AG08395 (cell line): Measurements from ENCODE around the gene BRWD1.
"Not testable (repeated sequence)": the region's sequence is repeated elsewhere in the genome, so short reads cannot be mapped to it uniquely, and the experiment has no call there.

Source experiments
- DNase-seq: peaks from one replicate; pipeline ENCODE4 v3.0.0; 2012; ENCODE audit warnings: mixed read lengths, low spot score

BRWD1 gene

DNA sequence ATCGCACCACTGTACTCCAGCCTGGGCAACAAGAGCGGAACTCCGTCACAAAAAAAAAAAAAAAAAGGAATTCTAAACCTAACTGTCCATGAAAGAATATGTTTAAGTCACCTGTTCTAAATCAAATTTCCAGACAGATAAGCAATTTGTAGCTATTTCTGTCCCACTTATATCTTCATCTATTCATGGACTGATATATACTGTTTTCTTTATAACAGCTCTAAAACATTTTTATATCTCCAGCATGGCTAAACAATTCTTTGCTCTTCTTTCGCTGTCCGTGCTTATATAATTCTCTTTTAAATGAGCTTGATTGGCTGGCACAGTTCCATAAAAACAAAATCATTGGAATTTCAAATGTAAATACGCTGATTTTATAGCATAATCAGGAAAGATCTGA, 30.5 kb downstream of the BRWD1 start:
- DNase-seq: no peak

DNA sequence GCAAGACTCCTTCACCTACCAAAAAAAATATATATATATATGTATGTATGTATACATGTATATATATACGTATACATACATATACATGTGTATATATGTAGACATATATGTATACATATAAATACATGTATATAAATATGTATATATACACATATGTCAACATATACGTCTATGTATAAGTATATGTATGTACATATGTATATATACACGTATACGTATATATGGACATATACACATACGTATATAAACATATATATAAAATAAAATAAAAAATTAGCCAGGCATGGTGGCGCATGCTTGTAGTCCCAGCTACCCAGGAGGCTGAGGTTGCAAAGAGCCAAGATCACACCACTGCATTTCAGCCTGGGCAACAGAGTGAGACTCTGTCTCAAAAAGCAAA, 31.6 kb downstream of the BRWD1 start:
- no peak for DNase-seq

DNA sequence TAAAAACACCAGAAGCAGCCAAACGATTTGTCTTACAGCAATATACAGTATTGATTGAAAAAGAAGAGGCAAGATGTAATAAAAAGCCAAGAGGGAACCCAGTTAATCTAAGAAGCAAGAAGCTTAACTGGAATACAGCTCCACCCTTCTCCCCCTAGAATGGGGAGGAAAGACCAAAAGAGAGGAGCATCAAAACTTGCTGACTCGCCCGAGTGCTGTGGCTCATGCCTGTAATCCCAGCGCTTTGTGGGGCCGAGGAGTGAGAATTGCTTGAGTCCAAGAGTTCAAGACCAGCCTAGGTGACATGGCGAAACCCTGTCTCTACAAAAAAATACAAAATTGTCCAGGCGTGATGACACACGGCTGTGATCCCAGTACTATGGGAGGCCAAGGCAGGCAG, 32.2 kb downstream of the BRWD1 start:
- no peak for DNase-seq

DNA sequence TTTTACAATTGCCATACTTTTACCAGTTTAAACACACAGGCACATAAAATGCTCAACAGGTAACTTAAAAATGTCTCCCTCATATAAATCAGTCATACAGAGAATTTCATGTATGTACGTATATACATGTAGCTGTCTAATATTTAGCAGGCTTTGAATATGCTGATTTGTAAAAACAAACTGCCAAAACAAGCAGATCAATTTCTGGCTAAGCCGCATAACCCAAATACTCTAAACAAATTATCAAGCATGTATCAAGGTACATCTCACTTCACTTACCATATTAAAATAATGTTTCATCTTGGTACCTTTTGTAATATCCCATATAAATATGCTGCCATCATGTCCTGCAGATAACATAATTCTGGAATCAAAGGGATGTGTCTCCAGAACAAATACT, 43.8 kb downstream of the BRWD1 start:
- DNase-seq: no peak

DNA sequence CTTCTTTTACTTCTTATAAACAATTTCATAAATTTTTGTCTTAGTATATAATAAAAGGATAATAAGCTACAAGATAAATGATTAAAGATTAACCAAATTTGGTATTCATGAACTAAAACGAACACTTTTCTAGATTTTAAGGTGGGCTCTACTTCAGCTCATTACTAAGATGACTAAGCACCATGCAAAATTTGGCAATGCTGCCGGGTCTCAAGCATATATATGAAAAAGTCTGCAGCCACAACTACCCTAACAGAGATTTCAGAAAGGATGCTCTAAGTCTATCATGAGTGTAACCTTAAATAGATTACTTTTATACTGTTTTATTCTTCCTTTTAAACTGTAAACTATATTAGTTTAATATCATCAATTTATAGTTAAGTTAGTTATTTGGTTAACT, 47.8 kb downstream of the BRWD1 start:
- no peak for DNase-seq

DNA sequence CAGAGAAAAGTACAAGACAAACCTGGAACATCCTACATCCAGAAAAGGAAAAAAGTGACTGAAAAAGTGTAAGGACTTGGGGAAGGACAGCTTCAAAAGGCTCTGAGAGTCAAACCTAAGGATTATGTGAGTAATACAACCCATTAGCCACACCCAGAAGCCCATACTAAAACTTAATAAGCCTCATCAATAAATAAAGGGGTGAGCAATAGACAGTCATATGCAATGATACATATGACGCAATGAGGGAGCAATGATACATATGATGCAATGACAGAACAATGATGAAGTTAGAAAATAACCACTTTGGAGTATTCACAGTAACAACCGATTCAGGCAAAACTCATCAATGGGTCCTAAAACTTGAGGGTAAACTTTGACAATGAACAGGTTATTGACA, 50.1 kb downstream of the BRWD1 start:
- DNase-seq: peak; percentile 14

DNA sequence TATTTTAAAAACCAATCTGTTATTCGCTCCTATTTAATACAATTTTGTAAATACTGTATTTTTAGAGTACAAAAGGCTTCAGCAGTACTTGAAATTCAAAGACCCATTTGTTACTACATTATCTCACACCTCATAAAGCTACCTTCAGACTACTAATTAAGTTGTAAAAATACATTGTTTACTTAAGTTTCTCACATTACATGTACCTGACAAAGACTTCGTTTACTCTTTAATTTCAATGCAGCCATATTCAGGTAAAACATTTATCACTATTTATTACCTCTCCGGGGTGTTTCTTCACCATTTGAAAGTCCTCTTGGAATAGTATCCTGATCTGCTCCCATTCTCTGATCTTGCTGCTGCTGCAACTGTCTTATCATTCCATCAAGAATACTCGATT, 55.2 kb downstream of the BRWD1 start:
- DNase-seq: no peak

DNA sequence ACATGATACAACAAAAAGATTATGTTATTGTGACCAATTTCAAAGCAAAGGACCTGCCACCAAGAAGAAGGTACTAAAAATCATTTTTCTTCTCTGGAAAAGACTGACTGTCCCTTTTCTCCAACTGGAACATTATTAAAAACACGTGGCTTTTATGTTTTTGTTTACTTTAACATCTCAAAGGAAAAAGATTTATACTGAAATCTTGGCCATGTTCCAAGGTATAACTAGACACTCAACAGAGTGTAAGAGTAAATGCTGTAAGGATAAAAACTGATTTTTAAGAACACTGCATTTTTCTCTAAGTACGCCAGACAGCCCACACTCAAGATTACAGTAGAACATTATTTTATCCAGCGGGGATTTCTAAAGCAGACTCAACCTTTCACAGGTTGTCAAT, 62.1 kb downstream of the BRWD1 start:
- DNase-seq: no peak

DNA sequence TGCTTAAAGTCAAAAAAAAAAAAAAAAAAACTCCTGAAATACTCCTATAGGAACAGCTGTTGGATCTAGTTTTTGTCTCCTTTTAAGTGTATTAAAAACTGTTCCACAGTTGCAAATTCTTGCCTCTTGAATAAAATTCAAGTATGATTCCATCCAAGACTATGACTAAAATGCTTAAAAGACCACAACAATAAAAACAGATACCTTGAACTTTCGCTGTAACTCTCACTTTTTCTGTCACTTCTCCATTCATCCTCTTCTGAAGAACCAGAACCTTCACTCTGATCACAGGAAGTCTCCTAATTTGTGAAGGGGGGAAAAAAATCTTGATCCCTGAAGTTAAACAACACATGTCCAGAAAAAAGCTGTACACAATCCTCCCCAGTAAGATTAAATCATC, 75.2 kb downstream of the BRWD1 start:
- no peak for DNase-seq

DNA sequence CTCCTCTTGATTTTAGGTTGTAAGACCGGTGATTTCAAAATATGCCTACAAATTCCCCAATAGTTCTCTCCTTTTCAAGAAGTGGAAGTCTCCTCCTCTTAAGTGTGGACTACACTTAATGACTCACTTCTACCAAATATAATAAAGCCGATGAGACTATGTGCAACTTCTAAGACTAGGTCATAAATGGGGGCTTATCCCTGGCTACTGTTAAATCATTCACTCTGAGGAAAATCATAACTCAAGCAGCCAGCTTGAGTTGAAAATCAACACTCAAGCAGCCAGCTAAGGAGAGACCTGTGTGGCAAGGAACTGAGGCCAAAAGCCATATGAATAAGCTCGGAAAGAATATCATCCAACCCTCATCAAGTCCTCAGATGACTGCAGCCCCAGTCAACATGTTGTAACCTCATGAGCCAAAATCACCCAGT, 80.6 kb downstream of the BRWD1 start:
- no peak for DNase-seq

DNA sequence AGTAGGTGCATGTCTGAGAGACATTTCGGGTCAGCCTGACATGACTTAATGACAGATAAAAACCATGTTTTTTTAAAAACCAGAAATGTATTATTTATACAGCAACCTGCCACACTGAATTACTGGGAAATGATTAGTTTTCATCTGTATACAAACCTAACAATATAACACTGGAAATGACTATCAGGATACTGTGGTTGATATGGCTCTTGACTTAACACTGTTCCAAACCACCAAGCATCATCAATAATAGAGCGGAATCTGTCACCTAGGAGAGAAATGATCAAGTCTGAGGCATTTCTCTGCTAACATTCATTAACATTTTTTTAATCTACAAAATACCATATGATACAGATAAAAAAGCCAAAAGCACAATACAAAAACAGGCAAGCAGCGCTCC, 88.5 kb downstream of the BRWD1 start:
- DNase-seq: no peak

DNA sequence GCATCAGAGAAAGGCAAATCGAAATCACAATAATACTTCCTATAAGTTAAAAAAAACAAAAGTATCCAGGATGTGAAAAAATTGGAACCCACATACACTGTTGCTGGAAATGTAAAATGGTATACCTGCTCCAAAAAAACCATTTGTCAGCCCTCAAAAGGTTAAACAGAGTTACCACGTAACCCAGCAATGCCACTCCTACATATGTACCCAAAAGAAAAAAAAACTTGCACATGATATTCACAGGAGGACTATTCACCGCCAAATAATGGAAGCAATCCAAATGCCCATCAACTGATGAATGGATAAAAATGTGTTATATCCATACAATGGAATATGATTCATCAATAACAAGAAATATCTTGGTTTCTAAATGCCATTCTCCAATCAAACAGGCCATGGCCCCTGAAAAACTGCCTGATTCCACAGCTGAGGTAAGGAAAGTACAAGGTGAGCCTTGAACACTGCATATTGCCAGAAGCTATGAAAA, 91.4 kb downstream of the BRWD1 start:
- no peak for DNase-seq

DNA sequence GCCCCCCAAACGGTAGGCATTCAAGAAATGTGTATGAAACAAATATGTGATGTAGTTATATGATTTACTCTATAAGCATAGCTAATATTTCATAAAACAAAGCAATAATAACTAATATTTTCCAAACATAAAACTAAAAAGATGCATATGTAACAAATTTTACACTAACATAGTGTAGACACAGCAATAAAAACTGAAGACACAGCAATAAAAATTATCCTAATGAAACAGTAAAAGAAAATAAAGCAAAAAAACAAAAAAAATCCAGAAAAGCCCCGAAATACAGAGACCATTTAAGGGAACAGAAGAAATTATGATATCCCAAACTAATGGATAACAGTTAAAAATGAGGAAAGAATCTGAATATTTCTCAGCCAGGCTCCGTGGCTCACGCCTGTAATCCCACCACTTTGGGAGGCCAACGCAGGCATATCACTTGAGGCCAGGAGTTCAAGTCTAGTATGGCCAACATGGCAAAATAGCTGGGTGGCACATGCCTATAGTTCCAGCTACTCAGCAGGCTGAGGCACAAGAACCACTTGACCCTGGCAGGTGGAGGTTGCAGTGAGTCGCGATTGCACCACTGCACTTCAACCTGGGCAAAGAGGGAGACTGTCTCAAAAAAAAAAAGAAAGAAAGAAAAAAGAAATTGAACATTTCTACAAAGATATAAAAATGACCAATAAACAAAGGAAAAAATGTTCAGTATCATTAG, 92.0 kb downstream of the BRWD1 start:
- no peak for DNase-seq

DNA sequence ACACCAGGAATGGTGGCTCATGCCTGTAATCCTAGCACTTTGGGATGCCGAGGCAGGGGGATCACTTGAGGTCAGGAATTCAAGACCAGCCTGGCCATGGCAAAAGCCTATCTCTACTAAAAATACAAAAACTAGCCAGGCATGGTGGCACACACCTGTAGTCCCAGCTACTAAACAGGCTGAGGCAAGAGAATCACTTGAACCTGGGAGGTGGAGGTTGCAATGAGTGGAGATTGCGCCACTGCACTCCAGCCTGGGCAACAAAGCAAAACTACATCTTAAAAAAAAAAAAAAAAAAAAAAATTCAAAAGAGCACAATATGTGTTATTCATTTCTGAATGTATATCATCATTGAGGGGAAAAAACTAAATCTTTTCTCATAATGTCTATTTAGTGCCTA, 92.6 kb downstream of the BRWD1 start:
- DNase-seq: not testable (repeated sequence)

DNA sequence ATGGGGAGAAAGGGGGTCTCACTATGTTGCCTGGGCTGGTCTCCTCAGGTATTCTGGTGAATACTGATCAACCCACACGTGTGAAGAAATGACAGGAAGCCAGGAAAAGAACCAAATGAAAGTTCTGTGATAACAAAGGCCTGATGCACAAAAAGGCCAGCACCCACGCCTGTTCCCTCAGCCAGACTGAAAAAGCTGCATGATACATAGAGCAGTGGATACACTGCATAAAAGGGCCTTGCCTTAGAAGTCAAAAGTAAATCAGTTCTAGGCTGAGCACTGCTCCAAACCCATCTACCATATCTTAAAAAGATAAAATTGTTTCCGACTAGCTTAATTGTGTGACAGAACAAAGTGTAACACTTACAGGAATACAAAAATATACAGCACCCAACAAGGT, 93.3 kb downstream of the BRWD1 start:
- DNase-seq: no peak

DNA sequence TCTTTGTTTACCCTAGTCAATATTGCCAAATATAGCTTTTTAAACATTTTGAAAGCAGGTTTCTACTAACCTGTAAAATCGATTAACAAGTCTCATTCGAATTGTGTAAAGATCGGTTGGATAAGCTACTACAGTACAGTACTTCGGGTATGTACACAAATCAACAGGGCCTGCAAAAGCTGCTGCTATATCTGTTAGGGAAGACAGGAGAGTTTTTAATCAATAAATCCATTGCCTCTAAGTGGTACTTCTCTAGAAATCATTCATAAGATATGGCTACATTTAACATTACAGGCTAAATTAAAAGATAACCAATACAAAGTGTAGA, 95.4 kb downstream of the BRWD1 start:
- DNase-seq: no peak

DNA sequence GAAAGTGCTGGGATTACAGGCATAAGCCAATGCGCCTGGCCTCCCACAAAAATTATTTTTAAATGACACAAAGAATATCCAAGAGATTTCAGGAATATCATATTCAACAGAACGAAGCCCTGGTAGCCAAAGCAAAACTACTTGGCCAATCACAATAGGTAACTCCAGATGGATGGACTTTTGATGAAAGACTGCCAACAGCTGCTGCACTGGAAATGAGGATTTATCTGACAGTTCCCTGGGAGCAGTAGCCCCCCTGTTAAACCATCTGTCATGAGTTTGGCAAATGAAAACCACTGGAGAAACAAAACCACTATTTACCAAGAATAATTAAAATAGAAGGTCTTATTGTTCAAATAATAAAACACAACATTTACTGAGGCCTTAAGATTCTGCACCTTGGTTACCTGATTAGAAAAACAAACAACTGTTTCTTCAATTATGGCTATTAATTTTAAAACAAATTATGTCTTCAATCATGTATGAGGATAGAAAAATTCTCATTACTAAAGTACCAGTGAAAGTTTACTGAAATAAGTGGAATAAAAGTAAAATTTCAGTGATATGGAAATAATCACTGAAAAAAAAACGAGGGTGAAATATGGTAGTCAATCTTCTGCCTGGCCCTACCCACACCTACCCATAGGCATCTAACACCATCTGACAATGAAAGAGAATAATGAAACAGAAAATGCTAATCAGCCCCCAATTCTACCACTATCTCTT, 95.9 kb downstream of the BRWD1 start:
- no peak for DNase-seq

DNA sequence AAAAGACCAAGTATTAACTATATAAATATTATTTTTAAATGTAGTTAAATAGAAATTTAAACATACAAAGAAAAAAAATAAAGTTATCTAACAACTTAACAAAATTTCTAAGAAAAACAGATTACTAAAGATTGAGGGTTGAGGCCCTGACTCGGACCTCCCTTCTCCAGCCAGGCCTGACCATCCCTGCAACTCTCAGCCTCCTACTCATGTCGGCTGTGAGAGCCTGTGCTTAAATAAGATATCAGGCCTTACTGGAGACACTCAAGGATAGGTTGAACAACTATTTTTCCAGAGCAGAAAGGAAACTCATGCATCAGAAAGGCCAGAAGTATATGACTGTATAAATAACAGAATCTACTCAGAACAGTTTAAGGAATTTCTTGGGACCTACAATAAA, 97.1 kb downstream of the BRWD1 start:
- no peak for DNase-seq

DNA sequence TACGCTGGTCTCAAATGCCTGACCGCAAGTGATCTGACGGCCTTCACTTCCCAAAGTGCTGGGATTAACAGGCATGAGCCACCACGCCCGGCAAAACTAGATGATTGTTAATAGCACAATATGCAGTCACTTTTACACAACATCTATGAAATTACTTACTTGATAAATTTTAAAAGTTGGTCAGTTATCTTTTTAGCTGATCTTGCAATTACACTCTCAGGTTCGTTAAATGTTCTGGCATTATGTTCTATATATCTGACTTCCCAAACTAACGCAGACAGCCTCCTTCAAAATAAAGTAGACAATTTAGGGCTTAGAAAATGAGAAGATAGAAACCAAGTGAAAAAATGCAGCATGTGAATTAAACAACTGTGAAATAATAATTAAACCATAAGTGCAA, 98.4 kb downstream of the BRWD1 start:
- no peak for DNase-seq

DNA sequence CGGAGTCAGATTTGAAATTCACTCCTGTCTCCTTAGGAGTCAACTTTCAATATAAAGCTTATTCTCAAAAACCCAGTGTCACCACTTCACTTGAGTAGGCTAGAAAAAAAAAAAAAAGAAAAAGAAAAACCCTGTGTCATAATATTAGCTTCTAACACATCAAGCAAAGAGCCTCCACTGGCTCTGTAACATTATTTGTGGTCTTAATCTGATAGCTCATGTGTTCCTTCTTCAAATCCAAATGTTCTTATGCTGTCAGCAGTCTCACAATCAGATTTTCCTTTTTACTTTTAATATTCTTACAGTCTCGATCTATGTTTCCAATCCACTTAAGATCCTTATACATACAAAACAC, 104.1 kb downstream of the BRWD1 start:
- DNase-seq: no peak

DNA sequence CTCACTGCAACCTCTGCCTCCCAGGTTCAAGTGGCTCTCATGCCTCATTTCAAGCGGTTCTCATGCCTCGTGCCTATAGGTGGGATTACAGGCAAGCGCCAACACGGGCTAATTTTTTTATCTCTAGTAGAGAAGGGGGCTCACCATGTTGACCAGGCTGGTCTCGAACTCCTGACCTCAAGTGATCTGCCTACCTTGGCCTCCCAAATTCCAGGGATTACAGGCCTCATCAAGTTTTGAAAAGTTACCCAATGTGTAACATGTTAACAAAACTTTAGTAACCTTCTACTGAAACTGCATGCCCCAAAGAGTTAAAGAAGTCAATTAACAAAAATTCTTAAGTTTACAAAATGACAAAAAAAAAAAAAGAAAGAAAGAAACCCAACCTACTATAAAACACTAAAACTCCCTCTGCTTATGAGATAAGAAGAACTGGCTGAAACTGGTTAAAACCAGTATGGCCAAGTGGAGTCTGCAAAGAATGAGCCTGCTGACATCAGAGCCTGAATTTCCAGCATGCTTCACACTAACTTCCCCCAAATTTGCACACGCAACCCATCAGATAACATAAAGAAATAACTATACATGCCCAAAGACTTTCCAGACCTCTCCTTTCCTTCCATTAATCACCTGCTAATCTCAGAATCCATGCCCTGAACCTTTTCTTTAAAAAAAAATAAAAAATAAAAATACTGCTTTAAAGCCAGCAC, 104.7 kb downstream of the BRWD1 start:
- no peak for DNase-seq

DNA sequence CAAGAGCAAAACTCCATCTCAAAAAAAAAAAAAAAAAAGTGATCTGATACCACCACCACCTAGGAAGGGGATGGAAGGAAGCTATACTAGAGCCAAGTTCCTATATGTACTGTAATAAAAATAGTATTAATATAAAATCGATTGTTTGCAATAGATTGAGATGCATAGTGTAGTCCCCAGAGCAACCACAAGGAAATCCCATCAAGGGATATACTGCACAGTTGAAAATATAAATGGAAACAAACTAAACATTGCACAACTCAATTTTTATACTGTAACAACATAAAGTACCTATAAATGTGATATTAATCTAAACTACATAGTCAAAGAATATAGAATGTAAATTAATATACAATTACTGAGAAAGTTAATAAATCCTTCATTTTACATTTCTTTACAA, 109.3 kb downstream of the BRWD1 start:
- DNase-seq: no peak

DNA sequence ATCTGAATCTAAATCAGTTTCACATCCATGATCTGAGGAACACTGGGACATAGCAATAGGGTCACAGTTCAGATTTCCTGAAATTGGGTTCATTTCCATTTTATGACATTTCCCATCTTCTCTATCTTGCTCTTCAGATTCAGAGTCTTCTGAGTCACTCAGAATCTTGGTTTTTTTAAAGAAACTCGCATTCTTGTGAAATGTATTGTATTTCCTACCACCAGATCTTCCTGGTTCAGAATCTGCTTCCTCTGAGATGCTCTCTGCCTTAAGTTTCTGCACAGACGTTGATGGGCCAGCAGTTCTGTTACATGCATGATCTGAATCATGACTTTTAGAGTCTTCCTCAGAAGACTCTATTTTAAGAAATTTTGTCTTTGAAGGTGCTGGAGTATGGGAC, 114.6 kb downstream of the BRWD1 start:
- no peak for DNase-seq
